Measurements from ENCODE around the gene CDC45. TPM values are rescaled to one million over a fixed set of nuclear protein-coding genes. Genes with fewer than 3 reads are reported as not detected.
A peak's percentile ranks its signal among the peaks of the same experiment; 100 is the strongest.
"Not testable (repeated sequence)": the region's sequence is repeated elsewhere in the genome, so short reads cannot be mapped to it uniquely, and the experiment has no call there.

Gene CDC45
- total RNA-seq, 2 experiments from 2014 or later: 103 to 111 TPM

DNA sequence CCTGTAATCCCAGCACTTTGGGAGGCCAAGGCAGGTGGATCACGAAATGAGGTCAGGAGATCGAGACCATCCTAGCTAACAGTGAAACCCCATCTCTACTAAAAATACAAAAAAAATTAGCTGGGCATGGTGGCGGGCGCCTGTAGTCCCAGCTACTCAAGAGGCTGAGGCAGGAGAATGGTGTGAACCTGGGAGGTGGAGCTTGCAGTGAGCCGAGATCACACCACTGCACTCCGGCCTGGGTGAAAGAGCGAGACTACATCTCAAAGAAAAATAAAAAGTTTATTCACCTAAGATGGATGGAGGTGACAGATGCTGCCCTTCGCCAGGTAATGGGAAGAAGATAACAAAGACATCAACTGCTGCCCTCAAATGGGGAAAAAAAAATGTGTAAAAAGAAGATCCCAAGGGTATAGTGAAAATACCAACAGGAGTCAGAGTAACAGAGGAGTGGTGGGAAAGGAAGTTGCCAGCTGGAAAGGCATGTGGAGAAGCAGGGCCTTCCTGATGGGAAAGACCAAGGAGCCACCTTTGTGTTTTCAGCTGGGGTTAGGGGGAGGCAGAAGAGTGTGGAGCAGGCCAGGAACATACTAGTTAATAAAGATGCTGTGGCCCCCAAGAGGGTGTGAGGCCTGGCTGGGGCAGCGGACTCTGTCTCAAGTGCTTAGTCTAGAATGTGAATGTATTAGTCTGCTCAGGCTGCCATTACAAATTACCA, 43.1 kb upstream of the CDC45 start:
- POLR2A ChIA-PET: interaction anchor here (0.9 kb wide), 1 partner anchor 12 kb away, joined by 5 read pairs; no protein-coding TSS in a partner anchor
- H3K9me3 Mint-ChIP-seq (ENCODE audit: low read depth); H3K27me3 Mint-ChIP-seq; H3K27ac Mint-ChIP-seq; ATAC-seq; H3K4me3 Mint-ChIP-seq; DNase-seq; intact Hi-C loops (cut with DNase I, micrococcal nuclease): not testable (repeated sequence)
- Mint-ChIP-seq H3K4me1 (peaks cover 18% of the 10 kb centered on the region), H3K36me3 (ENCODE audit: low read depth) (peaks cover 17% of the 10 kb centered on the region)
- CTCF ChIA-PET: interaction anchor here (0.7 to 1.3 kb wide), 3 partner anchors 9 to 674 kb away, joined by 3 read pairs; partner anchors contain the start of gene C22orf39

DNA sequence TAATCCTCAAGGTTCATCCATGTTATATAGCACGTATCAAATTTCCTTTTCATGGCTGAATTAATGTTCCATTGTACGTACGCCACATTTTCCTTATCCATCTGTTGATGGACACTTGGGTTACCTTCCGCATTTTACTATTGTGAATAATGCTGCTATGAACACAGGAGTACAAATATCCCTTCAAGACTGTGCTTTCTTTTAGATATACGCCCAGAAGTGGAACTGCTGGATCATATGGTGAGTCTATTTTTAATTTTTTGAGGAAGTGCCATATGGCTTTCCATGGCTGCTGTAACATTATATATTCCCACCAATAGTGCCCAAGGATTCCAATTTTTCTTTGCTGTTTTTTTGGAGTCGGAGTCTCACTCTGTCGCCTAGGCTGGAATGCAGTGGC, 41.4 kb upstream of the CDC45 start:
- intact Hi-C loops (cut with DNase I, micrococcal nuclease): no loop called here
- CTCF ChIA-PET: no interaction called here
- Mint-ChIP-seq H3K9me3 (ENCODE audit: low read depth) (no peaks in the 10 kb centered on the region), H3K4me1 (peaks cover 11% of the 10 kb centered on the region), H3K36me3 (ENCODE audit: low read depth) (peaks cover 20% of the 10 kb centered on the region), H3K27me3 (no peaks in the 10 kb centered on the region), H3K4me3 (no peak overlapping the region), H3K27ac (no peak overlapping the region)
- ATAC-seq: no peak
- POLR2A ChIA-PET: interaction anchor here (0.6 kb wide), 1 partner anchor 1080 kb away, joined by 6 read pairs; no protein-coding TSS in a partner anchor
- DNase-seq: no peak

DNA sequence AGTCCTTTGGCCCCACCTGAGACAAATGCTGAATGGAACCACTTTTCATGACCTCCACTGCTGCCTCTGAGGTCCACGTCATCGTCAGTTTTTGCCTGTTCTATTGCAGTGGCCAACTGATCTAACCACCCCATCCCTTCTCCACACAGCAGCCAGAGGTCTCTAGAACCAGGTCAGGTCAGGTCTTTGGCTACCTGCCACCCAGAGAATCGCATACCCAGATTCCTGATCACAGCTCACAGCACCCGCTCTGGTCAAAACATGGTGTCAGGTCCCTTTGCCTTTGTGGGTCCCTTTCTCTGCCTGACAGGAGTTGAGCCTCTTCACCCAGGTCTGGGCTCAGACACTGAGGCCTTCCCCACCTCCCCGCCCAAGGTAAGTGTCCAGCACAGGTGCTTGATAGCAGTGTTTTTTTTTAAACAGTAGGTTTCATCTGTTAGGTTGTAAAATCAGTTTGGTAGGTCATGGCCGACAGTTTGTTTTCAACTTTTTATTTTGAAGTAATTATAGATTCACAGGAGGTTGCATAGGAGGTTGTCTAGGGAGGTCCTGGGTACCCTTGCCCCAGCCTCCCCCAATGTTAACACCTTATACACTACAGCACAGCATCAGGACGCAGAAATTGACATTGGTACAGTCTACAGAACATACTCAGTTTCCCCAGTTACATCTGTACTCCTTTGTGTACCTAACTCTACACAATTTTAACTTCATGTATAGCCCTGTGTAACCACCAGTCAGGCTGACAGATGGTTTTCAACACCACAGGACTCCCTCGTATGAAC, 39.1 kb upstream of the CDC45 start:
- Mint-ChIP-seq H3K9me3 (ENCODE audit: low read depth) (no peaks in the 10 kb centered on the region), H3K27ac (peak overlapping the region; percentile 43), H3K4me3 (no peak overlapping the region), H3K4me1 (peaks cover 10% of the 10 kb centered on the region), H3K27me3 (no peaks in the 10 kb centered on the region), H3K36me3 (ENCODE audit: low read depth) (peaks cover 19% of the 10 kb centered on the region)
- CTCF ChIA-PET: no interaction called here
- intact Hi-C loops (cut with DNase I, micrococcal nuclease): no loop called here
- ATAC-seq: no peak
- POLR2A ChIA-PET: interaction anchor here (0.7 kb wide), 1 partner anchor 39 kb away, joined by 4 read pairs; no protein-coding TSS in a partner anchor
- DNase-seq: no peak

DNA sequence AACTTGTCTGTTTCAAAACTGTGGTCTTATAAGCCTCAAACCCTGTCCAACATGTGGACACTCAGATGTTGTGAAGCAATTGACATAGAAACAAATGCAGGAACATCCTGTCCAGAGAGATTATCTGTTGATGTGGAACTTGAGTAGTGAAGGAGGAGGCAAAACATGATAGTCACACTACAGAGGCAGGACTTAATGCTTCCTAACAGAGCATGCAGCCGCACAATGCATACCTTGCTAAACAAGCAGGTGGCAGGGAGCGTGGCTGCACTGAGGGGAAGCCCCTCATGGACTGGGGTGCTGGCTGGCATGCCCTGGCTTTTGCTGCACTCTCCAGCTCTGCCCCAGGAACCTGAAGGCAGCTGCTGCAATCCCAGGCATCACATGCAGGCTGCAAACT, 37.6 kb upstream of the CDC45 start:
- intact Hi-C loops (cut with DNase I, micrococcal nuclease): no loop called here
- Mint-ChIP-seq H3K27ac (no peak overlapping the region), H3K36me3 (ENCODE audit: low read depth) (peaks cover 28% of the 10 kb centered on the region), H3K9me3 (ENCODE audit: low read depth) (no peaks in the 10 kb centered on the region), H3K4me3 (no peak overlapping the region), H3K27me3 (no peaks in the 10 kb centered on the region), H3K4me1 (peaks cover 20% of the 10 kb centered on the region)
- ChIA-PET CTCF (interaction anchor here (0.8 to 1.3 kb wide), 2 partner anchors 8 to 11 kb away, joined by 3 to 4 read pairs; no protein-coding TSS in a partner anchor), POLR2A (no interaction called here)
- no peak for DNase-seq
- ATAC-seq: no peak

DNA sequence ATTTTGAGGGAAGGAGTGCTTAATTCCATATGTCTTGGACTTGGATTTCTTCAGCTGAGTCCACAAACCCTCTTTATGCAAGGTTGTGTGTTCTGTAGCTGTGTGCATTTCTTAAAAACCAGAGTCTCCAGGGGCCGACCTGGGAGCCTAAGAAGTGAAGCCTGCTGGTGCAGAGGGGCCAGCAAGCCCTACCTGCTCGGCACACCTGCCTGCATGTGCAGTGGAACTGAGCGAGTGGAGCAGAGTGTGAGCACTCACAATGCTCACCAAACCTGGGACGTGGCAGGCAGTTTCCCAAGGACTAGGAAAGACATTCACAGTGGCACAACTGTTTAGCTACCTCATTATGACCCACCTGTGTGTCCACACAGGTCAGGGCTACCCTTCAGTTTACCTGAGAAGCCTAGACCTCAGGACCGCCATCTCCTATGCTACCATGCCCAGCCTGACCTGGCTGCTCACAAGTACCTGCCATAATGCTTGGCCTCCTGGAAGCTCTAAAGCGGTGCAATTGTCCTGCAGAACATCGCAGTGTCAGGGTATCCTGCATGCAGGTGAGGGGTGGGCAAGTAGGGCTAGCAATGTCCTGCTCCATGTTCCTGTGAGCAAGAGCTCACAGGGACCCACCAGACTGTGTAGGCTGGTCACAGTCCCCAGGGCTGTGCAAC, 36.0 kb upstream of the CDC45 start:
- H3K4me1 Mint-ChIP-seq: peaks cover 27% of the 10 kb centered on the region
- H3K27ac Mint-ChIP-seq: no peak overlapping the region
- no peak overlapping the region for H3K4me3 Mint-ChIP-seq
- no peak for ATAC-seq
- no peak for DNase-seq
- no peaks in the 10 kb centered on the region for H3K27me3 Mint-ChIP-seq
- H3K36me3 Mint-ChIP-seq (ENCODE audit: low read depth): peaks cover 25% of the 10 kb centered on the region
- intact Hi-C loops (cut with DNase I, micrococcal nuclease): no loop called here
- ChIA-PET POLR2A (interaction anchor here (0.5 to 1.8 kb wide), 2 partner anchors 10 to 12 kb away, joined by 7 to 8 read pairs; partner anchors contain the start of gene HIRA), CTCF (interaction anchor here (0.6 kb wide), 1 partner anchor 128 kb away, joined by 3 read pairs; no protein-coding TSS in a partner anchor)
- no peaks in the 10 kb centered on the region for H3K9me3 Mint-ChIP-seq (ENCODE audit: low read depth)

DNA sequence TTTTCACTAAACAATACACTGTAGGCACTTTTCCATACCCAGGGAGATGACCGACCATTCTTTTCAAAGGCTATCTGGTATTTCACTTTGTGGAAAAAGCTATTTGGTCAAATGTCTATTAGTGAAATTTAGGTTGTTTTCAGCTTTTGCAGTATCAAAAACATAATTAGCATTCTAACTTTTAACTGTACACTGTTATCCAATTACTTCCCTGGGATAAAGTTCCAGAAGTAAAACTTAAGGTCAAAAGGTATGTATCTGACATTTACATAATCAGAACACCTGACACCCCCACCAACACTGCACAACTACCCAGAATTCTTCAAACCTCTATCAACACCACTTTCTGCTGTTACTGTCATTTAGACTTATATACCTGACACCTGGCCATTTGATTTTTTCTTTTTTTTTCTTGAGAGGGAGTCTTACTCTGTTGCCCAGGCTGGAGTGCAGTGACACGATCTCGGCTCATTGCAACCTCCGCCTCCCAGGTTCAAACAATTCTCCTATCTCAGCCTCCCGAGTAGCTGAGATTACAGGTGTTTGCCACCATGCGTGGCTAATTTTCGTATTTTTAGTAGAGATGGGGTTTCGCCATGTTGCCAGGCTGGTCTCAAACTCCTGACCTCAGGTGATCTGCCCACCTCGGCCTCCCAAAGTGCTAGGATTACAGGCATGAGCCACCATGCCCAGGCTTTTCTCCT, 34.3 kb upstream of the CDC45 start:
- intact Hi-C loops (cut with DNase I, micrococcal nuclease): loop anchor here in 1 of 2 experiments (5.0 kb wide), 1 partner anchor 268 kb away; the partner anchor contains the start of gene SLC25A1
- peaks cover 25% of the 10 kb centered on the region for H3K36me3 Mint-ChIP-seq (ENCODE audit: low read depth)
- ChIA-PET CTCF (interaction anchor here (0.7 to 1.7 kb wide), 4 partner anchors 9 to 184 kb away, joined by 3 to 6 read pairs (median 3); no protein-coding TSS in a partner anchor), POLR2A (interaction anchor here (0.7 to 1.8 kb wide), 3 partner anchors 10 to 30 kb away, joined by 3 to 7 read pairs (median 3); partner anchors contain the start of gene HIRA)
- peaks cover 36% of the 10 kb centered on the region for H3K4me1 Mint-ChIP-seq
- not testable (repeated sequence) for H3K27ac Mint-ChIP-seq; DNase-seq; H3K9me3 Mint-ChIP-seq (ENCODE audit: low read depth); H3K27me3 Mint-ChIP-seq; ATAC-seq
- peak overlapping the region; percentile 6 for H3K4me3 Mint-ChIP-seq

DNA sequence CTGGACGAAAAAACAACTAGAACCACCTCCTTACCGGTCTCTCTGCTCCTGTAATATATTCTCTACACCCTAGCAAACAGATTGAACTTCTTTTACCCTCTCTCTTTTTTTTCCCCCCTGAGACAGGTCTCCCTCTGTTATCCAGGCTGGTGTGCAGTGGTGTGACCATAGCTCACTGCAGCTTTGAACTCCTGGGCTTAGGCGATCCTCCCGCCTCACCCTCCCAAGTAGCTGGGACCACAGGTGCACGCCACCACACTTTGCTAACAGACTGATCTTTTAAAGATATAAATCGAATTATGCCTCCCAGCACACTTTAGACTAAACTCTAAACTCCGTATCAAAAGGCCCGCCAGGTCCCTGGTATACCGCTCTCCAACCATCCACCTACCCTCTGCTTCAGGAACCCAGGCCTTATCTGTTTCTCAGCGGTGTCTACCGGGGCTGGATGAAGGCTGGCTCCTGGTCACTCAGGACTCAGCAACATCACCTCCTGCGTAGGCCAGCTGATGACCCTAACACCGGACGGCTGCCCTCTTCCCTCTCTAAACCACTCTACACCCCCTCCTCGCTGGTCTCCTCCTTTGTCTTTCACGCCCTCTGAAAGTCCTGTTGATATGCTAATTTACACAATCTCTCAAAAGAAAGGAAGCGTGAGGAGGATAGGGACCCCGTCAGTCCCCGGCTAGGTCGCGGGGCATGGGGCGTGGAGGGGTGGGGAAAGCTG, 33.0 kb upstream of the CDC45 start:
- Mint-ChIP-seq H3K4me1 (peaks cover 36% of the 10 kb centered on the region), H3K27me3 (no peaks in the 10 kb centered on the region), H3K36me3 (ENCODE audit: low read depth) (peaks cover 30% of the 10 kb centered on the region), H3K4me3 (peak overlapping the region; percentile 87), H3K9me3 (ENCODE audit: low read depth) (no peaks in the 10 kb centered on the region), H3K27ac (peak overlapping the region; percentile 94)
- CTCF ChIA-PET: interaction anchor here (0.7 to 1.7 kb wide), 4 partner anchors 10 to 24 kb away, joined by 3 to 6 read pairs (median 4); no protein-coding TSS in a partner anchor
- POLR2A ChIA-PET: interaction anchor here (1.3 to 1.7 kb wide), 2 partner anchors 15 to 21 kb away, joined by 3 to 5 read pairs; partner anchors contain the start of gene HIRA
- DNase-seq: no peak
- ATAC-seq: no peak
- intact Hi-C loops (cut with DNase I, micrococcal nuclease): loop anchor here (1.0 to 5.0 kb wide), 7 partner anchors 14 to 324 kb away; partner anchors contain the start of genes CDC45 (in 2 of the 2), ESS2 (in 2 of the 2), MRPL40 (in 2 of the 2) and SLC25A1 (in 2 of the 2)

DNA sequence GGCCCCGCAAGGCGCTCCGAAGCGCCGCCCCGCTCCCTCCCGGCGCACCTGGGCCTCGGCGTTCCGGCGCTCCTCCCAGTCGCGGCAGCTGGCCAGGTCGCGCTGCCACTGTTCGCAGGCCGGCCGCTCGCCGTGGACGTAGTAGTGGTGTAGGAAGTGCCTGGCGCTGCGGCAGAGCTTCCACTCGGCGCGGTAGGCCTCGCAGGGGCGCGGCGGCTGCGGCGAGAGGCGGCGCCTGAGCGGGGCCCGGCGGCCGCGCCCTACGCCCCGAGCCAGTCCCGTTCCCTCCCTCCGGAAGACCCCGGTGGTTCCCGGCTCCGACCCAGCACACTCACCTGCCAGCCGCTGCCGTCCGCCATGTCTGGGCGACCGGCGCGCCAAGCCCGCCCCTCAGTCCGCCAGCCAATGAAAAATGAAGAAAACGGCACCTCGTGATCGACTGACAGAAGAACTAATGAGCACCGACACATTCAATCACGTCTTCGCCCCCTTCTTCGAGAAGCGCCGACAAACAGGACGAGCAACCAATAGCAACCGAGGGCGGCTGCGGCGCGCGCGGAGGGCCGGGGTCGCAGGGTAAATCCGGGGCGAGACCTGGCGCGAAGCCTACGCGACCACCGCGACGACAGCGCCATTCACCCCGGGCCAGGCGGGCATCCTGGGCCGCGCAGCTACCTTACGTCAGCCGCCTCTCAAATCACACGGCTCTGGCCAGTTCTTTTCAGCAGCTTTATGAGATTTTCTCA, 32.2 kb upstream of the CDC45 start, which contains the start of gene C22orf39:
Gene C22orf39, minus strand, starts transcription at position 382 of the 746 bp plus-strand sequence. Its CDS starts 23 bp downstream, at position 359.
- H3K4me1 Mint-ChIP-seq: peaks cover 36% of the 10 kb centered on the region
- ChIA-PET POLR2A (interaction anchor here (0.6 to 1.7 kb wide), 3 partner anchors 16 to 269 kb away, joined by 3 to 5 read pairs (median 4); partner anchors contain the start of gene HIRA), CTCF (interaction anchor here (0.6 to 1.7 kb wide), 5 partner anchors 11 to 294 kb away, joined by 3 to 6 read pairs (median 3); no protein-coding TSS in a partner anchor)
- DNase-seq (peak; percentile 91), ATAC-seq (peak; percentile 83)
- H3K27ac Mint-ChIP-seq: peak within 1 kb of the TSS; percentile 98
- intact Hi-C loops (cut with DNase I, micrococcal nuclease): loop anchor here (1.0 to 5.0 kb wide), 7 partner anchors 15 to 325 kb away; partner anchors contain the start of genes CDC45 (in 2 of the 2), ESS2 (in 2 of the 2), MRPL40 (in 2 of the 2) and SLC25A1 (in 2 of the 2)
- peak within 1 kb of the TSS; percentile 87 for H3K4me3 Mint-ChIP-seq
- H3K36me3 Mint-ChIP-seq (ENCODE audit: low read depth): peaks cover 34% of the 10 kb centered on the region
- H3K27me3 Mint-ChIP-seq: no peaks in the 10 kb centered on the region
- no peaks in the 10 kb centered on the region for H3K9me3 Mint-ChIP-seq (ENCODE audit: low read depth)

DNA sequence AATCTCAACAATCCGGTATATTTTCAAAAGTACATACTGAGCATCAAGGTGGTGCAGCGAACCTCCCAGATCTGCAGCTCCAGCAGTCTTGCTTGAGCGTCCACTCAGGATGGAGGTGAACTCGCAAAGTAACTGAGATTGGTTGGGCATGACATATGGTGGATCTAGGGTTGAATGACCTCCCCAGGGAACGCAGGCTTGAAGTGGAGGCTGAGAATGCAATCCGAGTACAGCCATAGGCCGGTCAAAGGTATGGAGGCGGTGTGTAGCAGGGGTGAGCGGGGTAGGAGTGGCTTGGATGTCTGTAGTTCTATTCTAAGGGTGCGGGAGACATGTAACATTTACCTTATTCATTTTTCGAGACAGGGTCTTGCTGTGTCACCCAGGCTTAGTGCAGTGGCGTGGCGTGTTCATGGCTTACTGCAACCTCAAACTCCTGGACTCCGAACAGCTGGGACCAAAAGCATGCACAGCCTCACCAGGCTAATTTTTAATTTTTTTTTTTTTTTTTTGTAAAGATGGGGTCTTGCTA, 31.6 kb upstream of the CDC45 start:
- intact Hi-C loops (cut with DNase I, micrococcal nuclease): loop anchor here in 1 of 2 experiments (5.0 kb wide), 1 partner anchor 271 kb away; the partner anchor contains the start of gene SLC25A1
- CTCF ChIA-PET: interaction anchor here (0.6 to 1.2 kb wide), 3 partner anchors 17 to 294 kb away, joined by 3 read pairs; no protein-coding TSS in a partner anchor
- DNase-seq: peak; percentile 49

More for the DNA sequence above, 31.6 kb upstream of the CDC45 start:
- Mint-ChIP-seq H3K4me3 (peak overlapping the region; percentile 87), H3K4me1 (peaks cover 36% of the 10 kb centered on the region), H3K9me3 (ENCODE audit: low read depth) (no peaks in the 10 kb centered on the region), H3K36me3 (ENCODE audit: low read depth) (peaks cover 38% of the 10 kb centered on the region), H3K27me3 (no peaks in the 10 kb centered on the region), H3K27ac (peak overlapping the region; percentile 98)
- POLR2A ChIA-PET: interaction anchor here (0.6 to 1.3 kb wide), 3 partner anchors 20 to 270 kb away, joined by 3 to 4 read pairs (median 3); no protein-coding TSS in a partner anchor
- peak; percentile 13 for ATAC-seq

All from activated CD4-positive, alpha-beta T cell treated with anti-CD3 and anti-CD28 coated beads for 36 hours (primary cell).